Measurements from ENCODE around the gene ZSCAN16.

ZSCAN16 gene

DNA sequence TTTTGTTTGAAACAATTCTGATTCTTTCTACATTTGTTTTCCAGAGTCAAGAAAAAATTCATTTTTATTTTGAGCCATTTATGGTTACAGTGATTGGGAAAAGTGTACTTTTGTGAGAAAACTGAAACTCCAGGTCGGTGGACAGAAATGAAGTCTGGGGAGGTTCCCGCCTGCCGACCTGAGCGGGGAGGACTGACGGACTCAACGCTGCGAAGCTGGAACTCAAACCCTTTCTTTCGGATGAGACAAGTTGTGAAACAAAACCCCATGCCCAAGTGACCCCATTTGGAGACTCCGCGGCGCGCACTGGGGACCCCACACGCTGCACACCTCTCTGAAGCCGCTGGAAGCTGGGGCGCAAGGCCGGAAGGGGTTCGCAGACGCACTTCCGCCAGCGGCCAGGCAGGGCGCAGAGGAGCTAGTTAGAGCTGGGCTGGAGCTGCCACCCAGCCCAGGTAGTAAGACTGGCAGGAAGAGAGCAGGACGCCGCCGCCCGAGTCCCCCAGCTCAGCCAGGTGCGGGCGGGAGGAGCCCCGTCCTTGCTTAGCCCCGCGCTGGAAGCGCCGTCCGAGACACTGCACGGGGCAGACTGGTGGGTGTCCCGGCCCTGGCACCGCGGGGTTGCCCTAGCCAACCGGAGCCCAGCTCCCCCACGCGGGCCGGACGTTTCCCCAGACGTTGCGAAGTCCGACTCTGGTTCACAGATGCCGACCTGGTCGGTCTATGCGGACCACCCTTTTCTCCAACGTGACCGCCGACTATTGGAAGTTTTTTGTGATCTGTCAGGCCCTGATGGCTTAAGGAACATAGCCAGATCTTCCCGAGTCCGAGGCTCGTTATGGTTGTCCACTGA lies 19.8 kb upstream of the ZSCAN16 start:
- Histone ChIP-seq H4K20me1 (ENCODE audit: low read depth, low read length) (no peaks in the 10 kb centered on the region), H3K36me3 (ENCODE audit: low read length) (no peaks in the 10 kb centered on the region), H2AFZ (ENCODE audit: low read depth, low read length, severe bottlenecking) (peak overlapping the region; percentile 98), H3F3A (ENCODE audit: insufficient read depth) (peaks cover 14% of the 10 kb centered on the region), H3K4me2 (ENCODE audit: low read depth, low read length, poor library complexity, severe bottlenecking) (peak overlapping the region; percentile 89), H3K4me3 (ENCODE audit: insufficient read depth, low read length, poor library complexity, severe bottlenecking) (peak overlapping the region; percentile 68), H3K9me2 (replicated peaks; ENCODE audit: insufficient read depth, low read length) (no peaks in the 10 kb centered on the region), H3K27me3 (ENCODE audit: low read length) (no peaks in the 10 kb centered on the region), H3K27ac (ENCODE audit: low read depth, low read length) (peak overlapping the region; percentile 50), H3K79me2 (ENCODE audit: insufficient read depth, low read length) (no peaks in the 10 kb centered on the region), H3K9me3 (ENCODE audit: insufficient read depth, low read length) (no peaks in the 10 kb centered on the region), H3K9ac (ENCODE audit: low read length) (peak overlapping the region; percentile 75)
- TF ChIP-seq EZH2phosphoT487 (conservative IDR thresholded peaks at IDR 0.05; ENCODE audit: low read length) (no peak), CTCF (IDR thresholded peaks at IDR 0.05; ENCODE audit: insufficient read depth, low read length, poor library complexity, severe bottlenecking) (peak; percentile 54)

DNA sequence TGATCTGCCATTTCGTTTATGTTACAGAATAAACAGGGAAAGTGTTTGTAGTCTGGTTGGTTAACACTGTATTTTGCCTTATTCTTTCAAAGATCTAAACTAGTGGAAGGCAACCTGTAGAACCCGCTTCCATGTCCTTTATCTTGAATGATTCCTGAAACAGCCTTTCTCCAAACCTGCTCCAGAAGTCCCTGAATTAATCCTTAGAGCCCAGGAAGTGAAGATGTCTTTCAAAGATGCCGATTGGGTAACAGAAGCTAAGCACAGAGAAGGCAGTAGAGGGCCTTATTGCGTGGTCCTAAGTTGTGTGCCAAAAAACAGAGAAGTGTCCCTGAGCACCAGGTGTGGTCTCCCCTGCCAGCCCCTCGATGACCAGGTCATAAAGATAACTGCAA lies 19.2 kb upstream of the ZSCAN16 start:
- Histone ChIP-seq H3K27me3 (ENCODE audit: low read length) (no peaks in the 10 kb centered on the region), H4K20me1 (ENCODE audit: low read depth, low read length) (no peaks in the 10 kb centered on the region), H2AFZ (ENCODE audit: low read depth, low read length, severe bottlenecking) (peak overlapping the region; percentile 98), H3K4me2 (ENCODE audit: low read depth, low read length, poor library complexity, severe bottlenecking) (peak overlapping the region; percentile 89), H3K9me2 (replicated peaks; ENCODE audit: insufficient read depth, low read length) (no peaks in the 10 kb centered on the region), H3K9ac (ENCODE audit: low read length) (peak overlapping the region; percentile 75), H3K27ac (ENCODE audit: low read depth, low read length) (peak overlapping the region; percentile 50), H3K36me3 (ENCODE audit: low read length) (no peaks in the 10 kb centered on the region), H3K4me3 (ENCODE audit: insufficient read depth, low read length, poor library complexity, severe bottlenecking) (peak overlapping the region; percentile 68), H3F3A (ENCODE audit: insufficient read depth) (peaks cover 14% of the 10 kb centered on the region), H3K9me3 (ENCODE audit: insufficient read depth, low read length) (no peaks in the 10 kb centered on the region), H3K79me2 (ENCODE audit: insufficient read depth, low read length) (no peaks in the 10 kb centered on the region)
- no peak for TF ChIP-seq CTCF (IDR thresholded peaks at IDR 0.05; ENCODE audit: insufficient read depth, low read length, poor library complexity, severe bottlenecking)

- no peaks in the 10 kb centered on the region for H3K9me3 ChIP-seq (ENCODE audit: insufficient read depth, low read length)
- no peak overlapping the region for H3K4me3 ChIP-seq (ENCODE audit: insufficient read depth, low read length, poor library complexity, severe bottlenecking)
- no peak overlapping the region for H2AFZ ChIP-seq (ENCODE audit: low read depth, low read length, severe bottlenecking)
- H3K27ac ChIP-seq (ENCODE audit: low read depth, low read length): no peak overlapping the region
- H3K79me2 ChIP-seq (ENCODE audit: insufficient read depth, low read length): no peaks in the 10 kb centered on the region
- no peaks in the 10 kb centered on the region for H3K36me3 ChIP-seq (ENCODE audit: low read length)
- no peak overlapping the region for H3K4me2 ChIP-seq (ENCODE audit: low read depth, low read length, poor library complexity, severe bottlenecking)
- no peak overlapping the region for H3K9ac ChIP-seq (ENCODE audit: low read length)
- TF ChIP-seq CTCF (IDR thresholded peaks at IDR 0.05; ENCODE audit: insufficient read depth, low read length, poor library complexity, severe bottlenecking): no peak
- TF ChIP-seq EZH2phosphoT487 (conservative IDR thresholded peaks at IDR 0.05; ENCODE audit: low read length): no peak
- no peaks in the 10 kb centered on the region for H3K9me2 ChIP-seq (replicated peaks; ENCODE audit: insufficient read depth, low read length)
- peaks cover 14% of the 10 kb centered on the region for H3F3A ChIP-seq (ENCODE audit: insufficient read depth)
- H4K20me1 ChIP-seq (ENCODE audit: low read depth, low read length): no peaks in the 10 kb centered on the region
- H3K27me3 ChIP-seq (ENCODE audit: low read length): no peaks in the 10 kb centered on the region
Measured at GRCh38 chr6:28107506-28107905, 16.9 kb upstream of the ZSCAN16 start.

Data from SU-DHL-6 (cell line).